ENCODE measurements around the gene METTL25.

GRCh38 chr12:82426081-82426480 is 67.8 kb downstream of the METTL25 start:
- no peak for TF ChIP-seq CTCF (IDR thresholded peaks at IDR 0.05)
- TF ChIP-seq POLR2A (IDR thresholded peaks at IDR 0.05), result no peak
